GM19025 (cell line): ENCODE measurements around the gene GTF3C5.
"Not testable (repeated sequence)": the region's sequence is repeated elsewhere in the genome, so short reads cannot be mapped to it uniquely, and the experiment has no call there.

Source experiments
- ATAC-seq: cut with Tn5 transposase; IDR thresholded peaks from one replicate; pipeline ENCODE4 v1.9.1; 2021; ENCODE audit warnings: mild to moderate bottlenecking, low read depth, moderate library complexity; ENCODE audit not compliant: unreplicated experiment

GTF3C5 gene, protein sequence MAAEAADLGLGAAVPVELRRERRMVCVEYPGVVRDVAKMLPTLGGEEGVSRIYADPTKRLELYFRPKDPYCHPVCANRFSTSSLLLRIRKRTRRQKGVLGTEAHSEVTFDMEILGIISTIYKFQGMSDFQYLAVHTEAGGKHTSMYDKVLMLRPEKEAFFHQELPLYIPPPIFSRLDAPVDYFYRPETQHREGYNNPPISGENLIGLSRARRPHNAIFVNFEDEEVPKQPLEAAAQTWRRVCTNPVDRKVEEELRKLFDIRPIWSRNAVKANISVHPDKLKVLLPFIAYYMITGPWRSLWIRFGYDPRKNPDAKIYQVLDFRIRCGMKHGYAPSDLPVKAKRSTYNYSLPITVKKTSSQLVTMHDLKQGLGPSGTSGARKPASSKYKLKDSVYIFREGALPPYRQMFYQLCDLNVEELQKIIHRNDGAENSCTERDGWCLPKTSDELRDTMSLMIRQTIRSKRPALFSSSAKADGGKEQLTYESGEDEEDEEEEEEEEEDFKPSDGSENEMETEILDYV

DNA sequence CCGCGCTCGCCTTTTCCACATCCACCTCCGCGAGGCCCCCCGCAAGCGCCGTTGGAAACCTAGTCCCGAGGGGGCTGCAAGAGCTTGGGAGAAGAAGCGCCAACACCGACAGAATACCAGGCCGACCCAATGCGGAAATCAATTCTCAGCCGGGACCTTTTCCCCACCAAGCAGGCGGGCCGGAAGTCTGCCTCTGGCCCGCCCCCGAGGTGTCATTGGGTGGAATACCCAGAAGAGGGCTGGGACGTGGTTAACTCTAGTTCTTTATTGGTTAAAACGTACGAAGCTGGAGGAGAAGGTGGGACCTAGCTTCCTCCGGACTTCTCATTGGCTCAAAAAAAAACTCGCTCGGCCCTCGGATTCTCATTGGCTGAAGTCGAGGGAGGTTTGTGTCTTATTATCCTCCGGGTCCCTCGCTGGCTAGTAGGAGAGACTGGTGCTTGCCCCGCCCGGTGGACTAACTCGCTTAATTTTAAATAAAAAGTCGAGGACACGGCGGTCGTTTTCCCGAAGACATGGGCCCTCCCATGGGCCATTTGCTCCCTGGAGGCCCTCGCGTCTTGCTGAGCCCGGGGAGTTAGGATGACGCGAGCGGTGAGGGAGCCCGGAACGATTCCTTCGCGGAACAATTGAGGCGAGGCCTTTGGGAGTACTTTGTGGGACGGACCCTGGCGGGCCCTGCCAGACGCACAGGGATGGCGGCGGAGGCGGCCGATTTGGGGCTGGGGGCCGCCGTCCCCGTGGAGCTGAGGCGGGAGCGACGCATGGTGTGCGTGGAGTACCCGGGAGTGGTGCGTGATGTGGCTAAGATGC lies at the start of gene GTF3C5:
Gene GTF3C5, plus strand, starts transcription at position 681 of the 813 bp plus-strand sequence. Its CDS starts 15 bp downstream, at position 696.
- ATAC-seq: peak; percentile 92

DNA sequence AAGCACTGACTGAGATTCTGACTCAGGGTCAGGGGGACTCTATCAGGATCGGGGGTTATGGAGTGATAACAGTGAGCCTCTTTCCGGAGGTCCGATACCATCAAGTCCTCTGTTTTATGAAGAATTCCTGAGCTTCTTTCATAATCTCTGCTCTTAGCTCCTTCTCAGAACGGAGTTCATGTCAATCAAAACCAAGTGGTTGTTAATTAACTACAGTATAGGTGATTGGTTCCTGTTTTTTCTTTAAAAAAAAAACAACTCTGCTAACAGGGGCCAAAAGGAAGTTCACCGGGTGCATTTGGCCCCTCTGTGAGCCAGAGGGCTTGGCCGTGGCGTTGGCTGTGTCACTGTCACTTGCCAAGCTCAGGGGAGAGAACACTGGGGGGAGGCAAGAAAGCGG lies 48.3 kb upstream of the GTF3C5 start:
- peak; percentile 55 for ATAC-seq

DNA sequence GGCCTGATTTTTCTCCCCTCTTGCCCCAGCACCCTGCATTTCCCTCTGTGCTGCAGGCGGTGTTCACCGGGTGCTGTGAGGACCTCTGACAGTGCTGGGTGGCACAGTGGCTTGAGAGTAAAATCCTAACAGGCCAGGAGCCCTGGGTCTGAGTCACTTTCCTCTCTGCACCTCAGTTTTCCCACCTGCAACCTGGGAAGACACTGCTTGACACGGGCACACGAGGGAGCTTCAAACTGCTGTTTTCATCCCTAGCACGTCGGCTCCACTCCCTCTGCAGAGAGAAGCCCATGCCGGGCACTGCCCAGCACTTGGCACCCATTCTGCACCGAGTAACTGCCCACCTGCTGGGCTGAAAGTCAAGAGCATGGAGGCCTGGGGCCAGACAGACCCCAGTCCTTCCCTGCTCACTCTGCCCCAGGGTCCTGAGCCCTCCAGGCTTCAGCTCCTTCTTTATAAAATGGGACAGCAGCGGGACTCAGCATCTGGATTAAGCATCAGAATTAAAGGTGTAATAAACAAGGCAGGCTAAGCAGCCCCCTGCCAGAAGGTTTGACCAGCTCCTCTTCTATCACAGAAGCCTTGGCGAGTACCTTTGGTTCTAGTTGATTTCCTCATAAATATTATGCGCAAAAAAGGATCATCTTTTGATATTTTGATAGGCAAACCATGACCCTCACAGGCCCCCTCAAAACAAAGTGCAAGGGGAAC lies 47.2 kb upstream of the GTF3C5 start:
- ATAC-seq: no peak

DNA sequence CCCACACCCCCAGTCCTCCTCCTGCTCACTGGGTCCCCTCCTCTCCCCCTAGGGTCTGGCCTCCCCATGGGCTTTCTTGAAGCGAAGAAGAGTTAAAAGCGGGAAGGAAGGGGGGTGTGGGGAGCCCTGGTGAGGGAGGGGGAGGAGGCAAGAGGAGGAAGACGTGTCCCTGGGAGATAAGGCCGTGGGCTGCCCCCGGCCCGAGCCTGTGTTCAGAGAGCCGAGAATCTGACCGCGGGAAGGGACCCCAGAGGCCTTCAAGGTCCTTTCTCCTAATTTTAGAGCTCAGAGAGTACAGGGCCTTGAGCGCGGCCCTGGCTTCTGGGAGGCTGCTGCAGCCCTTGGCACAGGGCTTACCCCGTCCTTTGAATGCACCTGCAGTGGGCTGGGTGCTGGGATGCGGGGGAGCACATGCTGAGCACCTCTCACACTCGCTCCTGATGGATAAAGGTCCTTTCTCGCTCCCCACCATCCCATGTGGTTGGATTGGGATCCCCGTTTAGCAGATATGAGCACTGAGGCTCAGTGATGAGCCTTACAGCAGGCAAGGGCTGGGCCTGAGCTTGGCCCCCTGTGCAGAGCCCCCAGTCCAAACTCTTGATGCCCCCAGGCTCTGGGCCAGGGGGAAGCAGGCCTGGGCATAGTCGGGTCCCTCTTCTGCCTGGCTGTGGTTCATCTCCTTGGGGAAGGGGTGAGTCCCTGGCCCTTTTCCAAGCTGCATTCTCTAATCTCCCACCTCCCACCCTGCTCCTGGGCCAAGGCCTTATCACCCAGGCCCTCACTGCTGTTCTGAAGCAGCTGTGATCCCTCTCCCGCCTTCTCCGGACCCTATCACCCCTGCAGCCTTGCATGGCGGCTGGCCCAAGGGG lies 46.4 kb upstream of the GTF3C5 start:
- no peak for ATAC-seq

DNA sequence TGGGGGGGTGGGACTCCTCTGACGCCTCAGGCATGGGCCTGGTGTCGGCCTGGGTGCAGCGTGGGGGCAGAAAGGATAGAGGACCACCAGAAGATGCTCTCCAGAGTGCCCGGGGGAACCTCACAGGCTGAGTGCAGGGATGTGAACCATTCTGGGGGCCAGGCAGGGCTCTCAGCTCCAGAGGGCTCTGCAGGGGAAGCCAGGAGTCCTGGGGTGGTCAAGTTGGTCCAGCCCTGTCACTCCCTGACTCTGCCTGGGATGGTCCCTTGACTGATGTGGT lies 45.8 kb upstream of the GTF3C5 start:
- ATAC-seq: no peak

DNA sequence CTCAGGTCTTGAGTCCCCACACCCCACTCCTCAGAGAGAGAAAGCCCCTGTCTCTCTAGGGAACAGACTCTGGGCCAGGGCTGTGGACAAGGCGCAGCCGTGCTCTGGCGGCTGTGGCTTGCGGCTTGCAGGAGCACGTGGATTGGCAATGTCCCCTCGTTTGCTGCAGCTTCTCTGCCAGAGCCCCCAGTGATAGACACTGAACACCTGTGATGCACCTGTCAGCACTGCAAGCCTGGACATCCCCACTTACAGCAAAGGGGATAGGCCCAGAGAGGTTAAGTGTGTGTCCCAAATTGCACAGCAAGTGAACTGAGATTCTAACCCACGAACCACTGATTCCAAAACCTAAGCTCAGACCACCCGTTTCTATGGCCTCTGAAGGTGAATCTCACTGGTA lies 45.3 kb upstream of the GTF3C5 start:
- no peak for ATAC-seq

DNA sequence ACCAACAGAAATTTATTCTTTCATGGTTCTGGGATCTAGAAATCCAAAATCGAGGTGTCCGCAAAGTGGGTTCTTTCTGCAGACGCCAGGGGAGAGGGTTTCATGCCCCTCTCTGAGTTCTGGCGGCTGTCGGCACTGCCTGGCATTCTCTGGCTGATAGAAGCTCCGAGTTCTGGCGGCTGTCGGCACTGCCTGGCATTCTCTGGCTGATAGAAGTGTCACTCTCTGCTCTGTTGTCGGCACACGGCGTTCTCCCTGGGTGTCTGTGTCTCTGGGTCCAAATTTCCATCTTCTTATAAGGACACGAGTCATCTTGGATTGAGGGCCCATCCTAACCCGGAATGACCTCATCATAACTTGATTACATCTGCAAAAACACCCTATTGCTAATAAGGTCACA lies 44.7 kb upstream of the GTF3C5 start:
- ATAC-seq: no peak

DNA sequence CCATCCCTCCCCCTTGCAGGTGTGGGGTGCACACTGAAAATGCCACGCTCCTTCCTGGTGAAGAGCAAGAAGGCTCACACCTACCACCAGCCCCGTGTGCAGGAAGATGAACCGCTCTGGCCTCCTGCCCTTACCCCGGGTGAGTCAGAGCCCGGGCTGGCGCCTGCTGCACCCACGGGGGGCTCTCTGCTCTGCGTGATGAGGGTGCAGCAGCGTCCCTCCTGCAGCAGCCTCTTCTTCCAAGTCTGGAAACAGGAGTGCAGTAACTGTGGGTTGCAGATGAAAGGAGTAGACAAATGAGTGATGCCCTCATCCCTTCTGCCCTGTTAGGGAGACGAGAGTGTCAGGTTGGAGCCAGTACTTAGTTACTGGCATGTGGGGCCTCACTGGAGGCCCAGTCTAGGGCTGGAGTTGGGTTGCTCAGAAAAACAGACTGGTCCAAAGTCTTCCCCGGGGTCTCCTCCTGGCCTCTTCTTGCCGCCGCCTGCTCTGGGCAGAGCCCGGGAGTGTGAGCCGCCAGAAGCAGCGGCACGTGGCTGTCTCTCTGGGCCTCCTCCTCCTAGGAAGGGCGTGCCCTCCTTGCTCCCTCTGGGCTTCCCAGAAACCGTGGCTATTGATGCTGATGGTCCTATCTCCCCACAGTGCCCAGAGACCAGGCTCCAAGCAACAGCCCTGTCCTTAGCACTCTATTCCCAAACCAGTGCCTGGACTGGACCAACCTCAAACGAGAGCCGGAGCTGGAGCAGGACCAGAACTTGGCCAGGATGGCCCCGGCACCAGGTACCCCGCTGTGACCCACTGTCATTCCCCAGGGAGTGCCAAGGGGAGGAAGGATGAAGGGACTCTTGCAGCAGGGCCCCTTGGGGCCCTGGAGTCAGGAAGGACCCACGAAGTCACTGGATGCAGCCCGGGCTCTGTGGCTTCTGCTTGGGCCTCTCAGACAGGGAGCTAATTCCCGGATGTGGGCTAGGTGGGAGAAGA lies 43.9 kb upstream of the GTF3C5 start:
- no peak for ATAC-seq

DNA sequence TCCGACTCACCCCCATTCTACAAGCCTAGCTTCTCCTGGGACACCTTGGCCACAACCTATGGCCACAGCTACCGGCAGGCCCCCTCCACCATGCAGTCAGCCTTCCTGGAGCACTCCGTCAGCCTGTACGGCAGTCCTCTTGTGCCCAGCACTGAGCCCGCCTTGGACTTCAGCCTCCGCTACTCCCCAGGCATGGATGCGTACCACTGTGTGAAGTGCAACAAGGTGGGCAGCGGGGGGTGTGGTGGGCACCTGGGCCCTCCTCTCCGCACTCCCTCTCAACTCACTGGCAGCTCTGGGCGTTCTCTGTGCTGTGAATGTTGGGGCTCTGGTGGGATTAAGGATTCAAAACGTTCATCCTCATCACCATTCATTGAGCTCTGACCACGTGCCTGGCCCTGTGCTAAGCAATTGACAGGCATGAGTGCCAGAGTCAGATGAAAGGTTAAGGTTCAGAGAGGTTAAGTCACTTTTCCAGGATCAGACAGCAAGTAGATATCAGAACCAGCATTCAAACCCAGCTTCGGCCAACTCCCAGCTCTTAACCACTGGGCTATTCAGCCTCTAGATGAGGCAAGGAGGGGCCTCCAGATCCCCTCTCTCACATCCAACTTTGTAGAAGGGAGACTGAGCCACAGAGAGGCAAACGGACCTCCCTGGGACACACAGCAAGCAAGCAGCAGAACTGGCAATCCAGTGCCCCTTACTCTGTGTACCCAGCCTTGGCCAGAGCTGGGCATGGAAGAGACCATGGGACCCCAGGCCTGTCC lies 42.4 kb upstream of the GTF3C5 start:
- no peak for ATAC-seq

DNA sequence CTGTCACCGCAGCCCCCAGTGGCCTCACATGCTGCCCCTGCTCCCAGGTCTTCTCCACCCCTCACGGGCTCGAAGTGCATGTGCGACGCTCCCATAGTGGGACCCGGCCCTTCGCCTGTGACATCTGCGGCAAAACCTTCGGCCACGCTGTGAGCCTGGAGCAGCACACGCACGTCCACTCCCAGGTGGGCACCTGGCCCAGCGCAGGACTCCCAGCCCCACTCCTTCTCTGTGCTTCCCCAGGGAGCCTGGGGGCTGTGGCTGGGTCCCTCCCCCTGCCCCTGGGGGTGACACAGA lies 41.8 kb upstream of the GTF3C5 start:
- ATAC-seq: no peak

DNA sequence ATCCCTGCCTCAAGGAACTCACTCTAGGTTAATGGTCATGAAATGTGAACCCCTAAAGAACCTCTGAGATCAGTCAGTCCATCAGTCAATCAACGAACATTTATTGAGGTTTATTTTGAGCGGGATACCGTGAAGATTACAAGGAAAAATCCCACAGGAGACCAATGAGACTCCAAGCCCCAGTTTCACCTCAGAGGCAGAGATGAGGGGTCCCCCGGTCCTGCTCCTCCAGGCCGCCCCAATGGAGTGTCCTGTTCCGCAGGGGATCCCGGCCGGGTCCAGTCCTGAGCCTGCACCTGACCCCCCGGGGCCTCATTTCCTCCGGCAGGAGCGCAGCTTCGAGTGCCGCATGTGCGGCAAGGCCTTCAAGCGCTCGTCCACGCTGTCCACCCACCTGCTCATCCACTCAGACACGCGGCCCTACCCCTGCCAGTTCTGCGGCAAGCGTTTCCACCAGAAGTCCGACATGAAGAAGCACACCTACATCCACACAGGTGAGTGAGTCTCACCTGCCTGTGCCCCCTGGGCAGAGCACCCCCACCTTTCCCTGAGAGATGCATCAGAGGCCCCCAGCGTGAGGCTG lies 41.3 kb upstream of the GTF3C5 start:
- no peak for ATAC-seq

DNA sequence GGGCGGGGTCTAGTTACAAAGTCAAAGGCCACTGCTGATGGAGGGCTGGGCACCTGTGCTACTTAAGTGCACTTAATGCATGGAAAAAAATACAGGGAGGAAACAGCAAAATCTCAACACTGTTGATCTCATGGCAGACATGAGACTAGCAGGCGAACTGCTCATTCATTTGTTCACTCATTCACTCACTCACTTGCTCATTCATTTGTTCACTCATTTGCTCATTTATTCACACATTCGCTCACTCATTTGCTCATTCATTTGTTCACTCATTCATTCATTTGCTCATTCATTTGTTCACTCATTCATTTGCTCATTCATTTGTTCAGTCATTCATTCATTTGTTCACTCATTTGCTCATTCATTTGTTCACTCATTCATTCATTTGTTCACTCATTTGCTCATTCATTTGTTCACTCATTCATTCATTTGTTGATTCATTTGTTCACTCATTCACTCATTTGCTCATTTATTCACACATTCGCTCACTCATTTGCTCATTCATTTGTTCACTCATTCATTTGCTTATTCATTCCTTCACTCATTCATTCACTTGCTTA lies 40.7 kb upstream of the GTF3C5 start:
- not testable (repeated sequence) for ATAC-seq

DNA sequence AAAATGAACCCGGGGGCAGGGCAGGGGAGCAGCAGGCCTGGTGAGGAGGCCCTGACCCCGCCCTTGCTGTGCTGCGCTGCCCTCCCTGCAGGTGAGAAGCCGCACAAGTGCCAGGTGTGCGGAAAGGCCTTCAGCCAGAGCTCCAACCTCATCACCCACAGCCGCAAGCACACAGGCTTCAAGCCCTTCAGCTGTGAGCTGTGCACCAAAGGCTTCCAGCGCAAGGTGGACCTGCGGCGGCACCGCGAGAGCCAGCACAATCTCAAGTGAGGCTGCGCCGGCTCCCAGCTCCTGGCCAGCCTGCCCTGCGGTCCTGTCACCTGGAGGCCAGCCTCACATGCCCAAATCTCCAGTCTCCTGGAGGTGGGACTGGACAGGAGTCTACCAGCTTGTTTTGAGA lies 40.0 kb upstream of the GTF3C5 start:
- ATAC-seq: no peak

DNA sequence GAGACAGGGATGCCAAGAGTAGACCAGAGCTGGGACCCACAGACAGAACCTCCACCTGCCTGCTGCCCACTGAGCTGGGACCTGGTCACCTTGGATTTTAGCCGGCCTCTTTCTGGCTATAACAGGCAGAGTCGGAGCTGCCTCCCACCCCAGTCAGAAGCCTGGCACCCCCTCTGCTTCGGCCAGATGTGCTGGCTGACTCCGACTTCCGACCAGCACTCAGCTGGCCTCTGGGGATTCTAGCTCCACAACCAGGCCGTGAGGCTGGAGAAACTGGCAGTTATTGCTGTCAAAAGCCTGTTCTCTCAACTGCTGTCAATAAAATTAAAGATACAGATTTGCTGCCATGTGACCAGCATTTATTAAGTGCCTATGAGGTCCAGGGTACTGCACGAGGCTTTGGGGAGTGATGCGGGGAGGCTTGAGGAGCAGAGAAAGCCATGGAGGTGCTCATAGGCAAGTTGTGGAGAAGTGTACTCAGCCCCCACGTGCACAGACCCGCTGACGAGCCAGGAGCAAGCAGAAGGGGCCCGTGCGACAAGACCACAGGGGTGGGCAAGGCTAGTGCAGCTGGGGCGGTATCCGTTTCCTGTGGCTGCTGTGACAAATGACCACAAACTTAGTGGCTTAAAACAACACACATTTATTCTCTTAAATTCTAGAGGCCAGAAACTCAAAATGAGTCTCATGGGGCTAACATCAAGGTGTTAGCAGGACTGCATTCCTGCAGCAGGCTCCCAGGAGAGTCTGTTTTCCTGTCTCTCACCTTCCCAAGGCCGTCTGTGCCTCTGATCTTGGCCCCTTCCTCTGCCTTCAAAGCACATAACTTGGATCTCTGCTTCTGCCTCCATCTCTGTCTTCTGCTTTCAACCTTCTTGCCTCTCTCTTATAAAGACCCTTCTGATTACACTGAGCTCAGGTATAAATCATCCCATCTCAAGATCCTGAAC lies 39.2 kb upstream of the GTF3C5 start:
- no peak for ATAC-seq

DNA sequence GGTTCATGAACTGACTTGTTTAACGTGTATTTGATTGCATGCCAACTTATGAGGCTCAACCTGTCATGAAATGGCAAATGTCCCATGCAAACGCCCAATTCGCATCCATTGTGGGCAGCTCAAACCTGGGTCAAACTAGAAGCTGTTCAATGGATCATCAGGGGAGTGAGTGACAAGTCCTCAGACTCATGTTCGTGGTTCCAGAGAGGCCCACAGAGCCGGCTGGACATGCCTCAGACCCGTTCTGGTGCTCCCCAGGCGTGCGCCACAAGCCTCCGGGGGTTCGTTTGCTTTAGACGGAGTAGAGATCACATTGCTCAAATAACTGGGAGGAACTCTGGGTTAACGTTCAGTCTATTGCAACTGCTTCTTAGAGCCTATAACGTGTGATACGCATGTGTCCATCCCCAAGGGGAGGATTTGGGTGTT lies 37.3 kb upstream of the GTF3C5 start:
- no peak for ATAC-seq

DNA sequence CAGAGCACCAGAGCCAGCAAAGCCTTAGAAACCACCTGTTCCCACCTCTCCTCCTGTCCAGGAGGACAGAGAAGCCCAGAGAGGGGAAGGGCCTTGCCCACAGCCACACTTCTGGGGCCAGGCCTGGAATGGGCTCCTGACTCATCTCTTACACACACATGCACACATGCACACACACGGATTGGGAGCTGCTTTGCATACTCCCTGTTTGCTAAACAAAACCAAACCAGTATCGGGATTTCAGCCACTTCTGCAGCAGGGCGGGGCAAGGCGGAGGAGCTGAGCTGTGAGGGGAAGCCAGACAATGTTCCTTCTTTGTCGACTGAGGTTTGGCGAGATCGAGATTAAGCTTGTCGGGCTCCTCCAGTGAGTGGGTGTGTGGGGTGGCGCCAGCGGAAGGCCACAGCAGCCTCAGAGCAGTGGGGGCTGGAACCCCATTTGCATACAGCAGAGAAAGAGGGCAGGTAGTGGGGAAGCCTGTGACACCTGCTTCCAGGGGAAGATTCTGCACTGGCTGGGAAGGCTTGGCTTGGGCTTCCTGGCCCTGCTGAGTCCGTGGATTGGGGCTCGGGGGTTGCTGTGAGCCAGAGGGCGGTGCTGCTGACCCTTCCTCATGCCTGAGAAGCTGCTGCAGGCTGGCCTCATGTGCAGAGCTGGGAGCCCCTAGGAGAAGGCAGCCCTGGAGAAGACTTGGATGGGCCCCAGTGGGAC lies 36.2 kb upstream of the GTF3C5 start:
- ATAC-seq: no peak
